NCI-H187 treated with DMSO at 0.1 percent for 48 hours (cell line): Measurements from ENCODE around the gene UBASH3B.
"Not testable (repeated sequence)": the region's sequence is repeated elsewhere in the genome, so short reads cannot be mapped to it uniquely, and the experiment has no call there.

Source experiments
- DNase-seq: peaks from one replicate; lab custom pipeline; 2025; lab: John Stamatoyannopoulos, UW

UBASH3B gene

GRCh38 chr11:122852074-122852795 lies 196.7 kb downstream of the UBASH3B start:
- no peak for DNase-seq

- no peak for DNase-seq
Measured at GRCh38 chr11:122852796-122853160, 197.3 kb downstream of the UBASH3B start.

- no peak for DNase-seq
Measured at GRCh38 chr11:122853261-122853660, 197.7 kb downstream of the UBASH3B start.

- peak; percentile 71 for DNase-seq
Measured at GRCh38 chr11:122853971-122854446, 198.5 kb downstream of the UBASH3B start.

GRCh38 chr11:122861631-122862030 lies 206.1 kb downstream of the UBASH3B start:
- no peak for DNase-seq

- DNase-seq, result no peak
Measured at GRCh38 chr11:122862091-122862490, 206.6 kb downstream of the UBASH3B start.

- not testable (repeated sequence) for DNase-seq
Measured at GRCh38 chr11:122863154-122863553, 207.6 kb downstream of the UBASH3B start.

GRCh38 chr11:122863704-122864326 lies 208.3 kb downstream of the UBASH3B start:
- no peak for DNase-seq
